Measurements from ENCODE around the gene BMP7. TPM values are rescaled to one million over a fixed set of nuclear protein-coding genes. Genes with fewer than 3 reads are reported as not detected.

Gene BMP7
- total and polyA plus RNA-seq, 2 donors (not counting 3 experiments of a cell fraction or from before 2014, with no cell fraction given): not detected

- Histone ChIP-seq H3K36me3 (ENCODE audit: control insufficient read depth in 2 of 2, extremely low read depth in 1 of 2, insufficient read depth in 2 of 2, low read length in 2 of 2) (no peaks in the 10 kb centered on the region), H3K9me1 (replicated peaks; ENCODE audit: control insufficient read depth, extremely low read depth, insufficient read depth, low read length) (no peaks in the 10 kb centered on the region), H3K4me1 (ENCODE audit: control insufficient read depth, extremely low read depth, insufficient read depth, low read length) (no peaks in the 10 kb centered on the region), H3K79me2 (ENCODE audit: control insufficient read depth, insufficient read depth, low read length) (no peaks in the 10 kb centered on the region), H3K27me3 (ENCODE audit: control insufficient read depth in 2 of 2, insufficient read depth in 2 of 2, low read length in 2 of 2) (no peaks in the 10 kb centered on the region), H3K4me2 (ENCODE audit: insufficient read depth, low read length) (no peak overlapping the region), H3K4me3 (replicated peaks in 1 of 3; ENCODE audit: insufficient read depth in 1 of 3, low read depth in 1 of 3, low read length in 3 of 3) (no peak overlapping the region), H4K20me1 (replicated peaks; ENCODE audit: control insufficient read depth, extremely low read depth, insufficient read depth, low read length) (no peaks in the 10 kb centered on the region), H3K9ac (replicated peaks; ENCODE audit: extremely low read depth, insufficient read depth, low read length) (no peak overlapping the region), H3K27ac (ENCODE audit: insufficient read depth, low read depth, low read length) (no peak overlapping the region), H3K9me3 (replicated peaks; ENCODE audit: control insufficient read depth, insufficient read depth, low read length) (no peaks in the 10 kb centered on the region), H2AFZ (ENCODE audit: low read depth, low read length) (no peak overlapping the region)
- intact Hi-C loops (cut with micrococcal nuclease) (no loop called here), dilution Hi-C loops (cut with MboI; ENCODE audit: extremely low pct_ligation_motif_present, low sequenced_read_pairs) (no loop called here)
- TF ChIP-seq, protein P1, sequence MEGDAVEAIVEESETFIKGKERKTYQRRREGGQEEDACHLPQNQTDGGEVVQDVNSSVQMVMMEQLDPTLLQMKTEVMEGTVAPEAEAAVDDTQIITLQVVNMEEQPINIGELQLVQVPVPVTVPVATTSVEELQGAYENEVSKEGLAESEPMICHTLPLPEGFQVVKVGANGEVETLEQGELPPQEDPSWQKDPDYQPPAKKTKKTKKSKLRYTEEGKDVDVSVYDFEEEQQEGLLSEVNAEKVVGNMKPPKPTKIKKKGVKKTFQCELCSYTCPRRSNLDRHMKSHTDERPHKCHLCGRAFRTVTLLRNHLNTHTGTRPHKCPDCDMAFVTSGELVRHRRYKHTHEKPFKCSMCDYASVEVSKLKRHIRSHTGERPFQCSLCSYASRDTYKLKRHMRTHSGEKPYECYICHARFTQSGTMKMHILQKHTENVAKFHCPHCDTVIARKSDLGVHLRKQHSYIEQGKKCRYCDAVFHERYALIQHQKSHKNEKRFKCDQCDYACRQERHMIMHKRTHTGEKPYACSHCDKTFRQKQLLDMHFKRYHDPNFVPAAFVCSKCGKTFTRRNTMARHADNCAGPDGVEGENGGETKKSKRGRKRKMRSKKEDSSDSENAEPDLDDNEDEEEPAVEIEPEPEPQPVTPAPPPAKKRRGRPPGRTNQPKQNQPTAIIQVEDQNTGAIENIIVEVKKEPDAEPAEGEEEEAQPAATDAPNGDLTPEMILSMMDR (IDR thresholded peaks at IDR 0.05; ENCODE audit: extremely low read depth in 1 of 2, insufficient read depth in 1 of 2, low read depth in 1 of 2, low read length in 2 of 2): no peak
- TF ChIP-seq FOS (IDR thresholded peaks at IDR 0.05; ENCODE audit: borderline replicate concordance, insufficient read depth, low read length): no peak
- TF ChIP-seq JUN (IDR thresholded peaks at IDR 0.05; ENCODE audit: borderline replicate concordance, insufficient read depth, insufficient read length, low read depth): no peak
- TF ChIP-seq, protein P2, sequence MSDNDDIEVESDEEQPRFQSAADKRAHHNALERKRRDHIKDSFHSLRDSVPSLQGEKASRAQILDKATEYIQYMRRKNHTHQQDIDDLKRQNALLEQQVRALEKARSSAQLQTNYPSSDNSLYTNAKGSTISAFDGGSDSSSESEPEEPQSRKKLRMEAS (IDR thresholded peaks at IDR 0.05; ENCODE audit: insufficient read depth, insufficient read length): no peak
- no peak for TF ChIP-seq MYC (IDR thresholded peaks at IDR 0.05; ENCODE audit: low read depth, low read length)
- no peak for TF ChIP-seq POLR2A (IDR thresholded peaks at IDR 0.05; ENCODE audit: low read depth, low read length)
- TF ChIP-seq POLR2AphosphoS5 (IDR thresholded peaks at IDR 0.05; ENCODE audit: insufficient read depth, low read depth, low read length): no peak
- TF ChIP-seq GATA2 (IDR thresholded peaks at IDR 0.05; ENCODE audit: insufficient read depth, insufficient read length, low read depth, low read length): no peak
- TF ChIP-seq EZH2 (IDR thresholded peaks at IDR 0.05; ENCODE audit: borderline replicate concordance, low read depth, low read length, severe bottlenecking): no peak
- DNase-seq (ENCODE audit: low read depth, low spot score): no peak
- ChIA-PET CTCF (no interaction called here), POLR2A (no interaction called here)
- no peak for FAIRE-seq
- BruUV-seq (replicated peaks): no TSS peak
Measured at GRCh38 chr20:57277398-57278105, 11.1 kb upstream of the BMP7 start.

Data from endothelial cell of umbilical vein (primary cell).